Panc1 (cell line): Measurements from ENCODE around the gene HCN3. TPM values are rescaled to one million over a fixed set of nuclear protein-coding genes. Genes with fewer than 3 reads are reported as not detected.

ENCODE experiments used
- ATAC-seq: fragments of 200-7000 bp; cut with Tn5 transposase; 2 replicates; pipeline ENCODE4 v1.9.1; 2020; ENCODE audit warnings: mild to moderate bottlenecking, moderate library complexity
- BruUV-seq: library from RNA; stranded (reverse); fragments of 400-500 nt; replicated peaks from 2 replicates; lab custom pipeline; 2021; lab: Mats Ljungman, UMichigan
- CTCF ChIA-PET: fragments of 300-600 bp; sonication (Branson Sonifier 250); formaldehyde crosslinking; loops from one replicate; lab custom pipeline; 2022; ENCODE audit warnings: antibody characterized with exemption; lab: Charles Lee
- POLR2A ChIA-PET: fragments of 300-600 bp; sonication (Branson Sonifier 250); formaldehyde crosslinking; loops from one replicate; lab custom pipeline; 2022; ENCODE audit warnings: antibody characterized with exemption; lab: Charles Lee
- DNase-seq: peaks from one replicate; pipeline ENCODE4 v3.0.0-alpha.2; 2010; ENCODE audit warnings: low read depth, low spot score
- H3K27ac ChIP-seq: 2 replicates; pipeline ENCODE4 v1.5.1; 2011; ENCODE audit warnings: mild to moderate bottlenecking, low read length, inconsistent platforms
- H3K27me3 ChIP-seq: fragments of 200-500 bp; sonication (Bioruptor generic); 2 replicates; pipeline ENCODE4 v1.6.0; 2014; ENCODE audit warnings: low read length, inconsistent platforms; ENCODE audit not compliant: control insufficient read depth, insufficient read depth
- H3K36me3 ChIP-seq: fragments of 200-500 bp; sonication (Bioruptor generic); 2 replicates; pipeline ENCODE4 v1.5.1; 2014; ENCODE audit warnings: inconsistent platforms, mild to moderate bottlenecking, low read length, moderate library complexity; ENCODE audit not compliant: control insufficient read depth, insufficient read depth
- H3K4me1 ChIP-seq: 2 replicates; pipeline ENCODE4 v1.5.1; 2011; ENCODE audit warnings: inconsistent platforms, mild to moderate bottlenecking, low read length, moderate library complexity; ENCODE audit not compliant: control insufficient read depth, insufficient read depth
- H3K4me3 ChIP-seq, 2 experiments: 2 replicates each; pipeline ENCODE4 v1.5.1; 2011 to 2012; ENCODE audit warnings: low read depth in 2 of 2, low read length in 2 of 2, mild to moderate bottlenecking in 2 of 2, inconsistent platforms in 1 of 2, moderate library complexity in 1 of 2
- H3K9me3 ChIP-seq: fragments of 200-500 bp; sonication (Bioruptor generic); 2 replicates; pipeline ENCODE4 v1.5.1; 2014; ENCODE audit warnings: low read depth, mild to moderate bottlenecking, inconsistent platforms, low read length, moderate library complexity; ENCODE audit not compliant: control insufficient read depth, insufficient read depth
- CTCF ChIP-seq: fragments of 450-650 bp; IDR thresholded peaks from 2 replicates; pipeline ENCODE4 v1.5.1; 2017; ENCODE audit warnings: mild to moderate bottlenecking
- POLR2AphosphoS5 ChIP-seq: IDR thresholded peaks from 2 replicates; pipeline ENCODE4 v1.6.1; 2012; ENCODE audit warnings: mild to moderate bottlenecking, low read depth, low read length, moderate library complexity
- SIN3A ChIP-seq: IDR thresholded peaks from 2 replicates; pipeline ENCODE4 v1.6.1; 2012; ENCODE audit warnings: low read depth, mild to moderate bottlenecking, low read length, moderate library complexity, borderline replicate concordance; ENCODE audit not compliant: insufficient read depth
- TCF7L2 ChIP-seq: IDR thresholded peaks from 2 replicates; pipeline ENCODE4 v1.6.1; 2011; ENCODE audit warnings: mild to moderate bottlenecking, low read depth, low read length, inconsistent platforms
- in situ Hi-C: cut with HindIII; loops from 2 replicates; pipeline ENCODE4 v1.10.0; 2016; ENCODE audit warnings: low sequenced_read_pairs, low pct_unique_long_range_greater_than_20kb
- intact Hi-C: fragments of 100-400 bp; cut with micrococcal nuclease; formaldehyde crosslinking; loops from one replicate; pipeline ENCODE4 v1.10.0; 2022; ENCODE audit not compliant: unreplicated experiment
- total RNA-seq: library from RNA; stranded (reverse); gene quantifications from one replicate; pipeline ENCODE4 v1.2.1, GENCODE V29; 2021; ENCODE audit not compliant: unreplicated experiment
- TF ChIP-seq, protein P1 (sequence below), 2 experiments: IDR thresholded peaks; 2 replicates each; pipeline ENCODE4 v1.6.1; 2011 to 2012; ENCODE audit warnings: low read depth in 2 of 2, control low read depth in 1 of 2, low read length in 1 of 2, mild to moderate bottlenecking in 1 of 2, moderate library complexity in 1 of 2; ENCODE audit not compliant: insufficient read depth in 1 of 2

HCN3 gene
- total RNA-seq, 1 experiment from 2014 or later: 7.8 TPM

GRCh38 chr1:155285631-155286044 is 8.4 kb downstream of the HCN3 start:
- no peaks in the 10 kb centered on the region for H3K36me3 ChIP-seq
- H3K4me1 ChIP-seq: no peaks in the 10 kb centered on the region
- ChIA-PET POLR2A (no interaction called here), CTCF (no interaction called here)
- no peak overlapping the region for H3K4me3 ChIP-seq
- no TSS peak for BruUV-seq
- in situ Hi-C loops (no loop called here), intact Hi-C loops (no loop called here)
- no peak for ATAC-seq
- DNase-seq: no peak
- TF ChIP-seq POLR2AphosphoS5: no peak
- no peak for TF ChIP-seq SIN3A
- TF ChIP-seq, protein P1, sequence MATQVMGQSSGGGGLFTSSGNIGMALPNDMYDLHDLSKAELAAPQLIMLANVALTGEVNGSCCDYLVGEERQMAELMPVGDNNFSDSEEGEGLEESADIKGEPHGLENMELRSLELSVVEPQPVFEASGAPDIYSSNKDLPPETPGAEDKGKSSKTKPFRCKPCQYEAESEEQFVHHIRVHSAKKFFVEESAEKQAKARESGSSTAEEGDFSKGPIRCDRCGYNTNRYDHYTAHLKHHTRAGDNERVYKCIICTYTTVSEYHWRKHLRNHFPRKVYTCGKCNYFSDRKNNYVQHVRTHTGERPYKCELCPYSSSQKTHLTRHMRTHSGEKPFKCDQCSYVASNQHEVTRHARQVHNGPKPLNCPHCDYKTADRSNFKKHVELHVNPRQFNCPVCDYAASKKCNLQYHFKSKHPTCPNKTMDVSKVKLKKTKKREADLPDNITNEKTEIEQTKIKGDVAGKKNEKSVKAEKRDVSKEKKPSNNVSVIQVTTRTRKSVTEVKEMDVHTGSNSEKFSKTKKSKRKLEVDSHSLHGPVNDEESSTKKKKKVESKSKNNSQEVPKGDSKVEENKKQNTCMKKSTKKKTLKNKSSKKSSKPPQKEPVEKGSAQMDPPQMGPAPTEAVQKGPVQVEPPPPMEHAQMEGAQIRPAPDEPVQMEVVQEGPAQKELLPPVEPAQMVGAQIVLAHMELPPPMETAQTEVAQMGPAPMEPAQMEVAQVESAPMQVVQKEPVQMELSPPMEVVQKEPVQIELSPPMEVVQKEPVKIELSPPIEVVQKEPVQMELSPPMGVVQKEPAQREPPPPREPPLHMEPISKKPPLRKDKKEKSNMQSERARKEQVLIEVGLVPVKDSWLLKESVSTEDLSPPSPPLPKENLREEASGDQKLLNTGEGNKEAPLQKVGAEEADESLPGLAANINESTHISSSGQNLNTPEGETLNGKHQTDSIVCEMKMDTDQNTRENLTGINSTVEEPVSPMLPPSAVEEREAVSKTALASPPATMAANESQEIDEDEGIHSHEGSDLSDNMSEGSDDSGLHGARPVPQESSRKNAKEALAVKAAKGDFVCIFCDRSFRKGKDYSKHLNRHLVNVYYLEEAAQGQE (IDR thresholded peaks at IDR 0.05; ENCODE audit: insufficient read depth in 1 of 2, low read depth in 2 of 2, low read length in 1 of 2): no peak
- no peak for TF ChIP-seq CTCF
- TF ChIP-seq TCF7L2: no peak
- no peak overlapping the region for H3K27ac ChIP-seq
- H3K9me3 ChIP-seq: no peaks in the 10 kb centered on the region
- H3K27me3 ChIP-seq: no peaks in the 10 kb centered on the region

GRCh38 chr1:155286544-155286943 is 9.3 kb downstream of the HCN3 start:
- no peaks in the 10 kb centered on the region for H3K27me3 ChIP-seq
- TF ChIP-seq CTCF: no peak
- no peak for TF ChIP-seq POLR2AphosphoS5
- no peak for TF ChIP-seq SIN3A
- no peak for TF ChIP-seq TCF7L2
- TF ChIP-seq, protein P1 (IDR thresholded peaks at IDR 0.05; ENCODE audit: insufficient read depth in 1 of 2, low read depth in 2 of 2, low read length in 1 of 2): no peak
- no TSS peak for BruUV-seq
- no peak for ATAC-seq
- intact Hi-C loops (no loop called here), in situ Hi-C loops (no loop called here)
- H3K4me1 ChIP-seq: no peaks in the 10 kb centered on the region
- no peak overlapping the region for H3K27ac ChIP-seq
- H3K4me3 ChIP-seq: no peak overlapping the region
- DNase-seq: no peak
- H3K9me3 ChIP-seq: no peaks in the 10 kb centered on the region
- ChIA-PET CTCF (no interaction called here), POLR2A (interaction anchor here (0.7 kb wide), 1 partner anchor 11 kb away, joined by 3 read pairs; no protein-coding TSS in a partner anchor)
- H3K36me3 ChIP-seq: no peaks in the 10 kb centered on the region
